ENCODE data around the gene GABBR2. TPM values are rescaled to one million over a fixed set of nuclear protein-coding genes. Genes with fewer than 3 reads are reported as not detected.

The GABBR2 gene
- total and polyA plus RNA-seq, 8 donors: 0.41 to 2.3 (median 0.79) TPM

- H3K4me3 ChIP-seq: no peak overlapping the region
- H3K27ac ChIP-seq: no peak overlapping the region
- no peaks in the 10 kb centered on the region for H3K27me3 ChIP-seq
- no peak for DNase-seq
- no peak for ATAC-seq
- intact Hi-C loops (cut with DNase I): no loop called here
- TF ChIP-seq, protein P1, sequence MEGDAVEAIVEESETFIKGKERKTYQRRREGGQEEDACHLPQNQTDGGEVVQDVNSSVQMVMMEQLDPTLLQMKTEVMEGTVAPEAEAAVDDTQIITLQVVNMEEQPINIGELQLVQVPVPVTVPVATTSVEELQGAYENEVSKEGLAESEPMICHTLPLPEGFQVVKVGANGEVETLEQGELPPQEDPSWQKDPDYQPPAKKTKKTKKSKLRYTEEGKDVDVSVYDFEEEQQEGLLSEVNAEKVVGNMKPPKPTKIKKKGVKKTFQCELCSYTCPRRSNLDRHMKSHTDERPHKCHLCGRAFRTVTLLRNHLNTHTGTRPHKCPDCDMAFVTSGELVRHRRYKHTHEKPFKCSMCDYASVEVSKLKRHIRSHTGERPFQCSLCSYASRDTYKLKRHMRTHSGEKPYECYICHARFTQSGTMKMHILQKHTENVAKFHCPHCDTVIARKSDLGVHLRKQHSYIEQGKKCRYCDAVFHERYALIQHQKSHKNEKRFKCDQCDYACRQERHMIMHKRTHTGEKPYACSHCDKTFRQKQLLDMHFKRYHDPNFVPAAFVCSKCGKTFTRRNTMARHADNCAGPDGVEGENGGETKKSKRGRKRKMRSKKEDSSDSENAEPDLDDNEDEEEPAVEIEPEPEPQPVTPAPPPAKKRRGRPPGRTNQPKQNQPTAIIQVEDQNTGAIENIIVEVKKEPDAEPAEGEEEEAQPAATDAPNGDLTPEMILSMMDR (IDR thresholded peaks at IDR 0.05): no peak
- H3K4me1 ChIP-seq: no peaks in the 10 kb centered on the region
- no peaks in the 10 kb centered on the region for H3K36me3 ChIP-seq
- H3K9me3 ChIP-seq: no peaks in the 10 kb centered on the region
These were observed 101.6 kb downstream of the GABBR2 start for GRCh38 chr9:98607152-98607551.

DNA sequence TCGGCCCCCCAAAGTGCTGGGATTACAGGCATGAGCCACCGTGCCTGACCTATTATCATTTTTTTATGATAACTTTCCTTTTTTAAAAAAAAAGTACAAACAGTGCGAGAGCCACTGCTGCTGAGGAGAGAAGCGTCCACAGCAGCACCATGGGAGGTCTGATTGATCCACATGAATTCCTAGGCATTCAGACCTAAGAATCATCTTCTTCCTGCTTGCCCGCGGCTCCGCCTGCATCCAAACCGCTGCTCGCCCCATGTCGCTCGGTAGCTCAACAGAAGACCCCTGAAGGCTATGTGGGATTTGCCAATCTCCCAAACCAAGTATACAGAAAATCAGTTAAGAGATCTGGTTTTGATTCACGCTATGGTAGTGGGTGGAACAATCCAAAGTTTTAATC, 102.0 kb downstream of the GABBR2 start:
- Histone ChIP-seq H3K27me3 (no peaks in the 10 kb centered on the region), H3K4me3 (no peak overlapping the region), H3K27ac (no peak overlapping the region), H3K9me3 (no peaks in the 10 kb centered on the region), H3K4me1 (no peaks in the 10 kb centered on the region), H3K36me3 (no peaks in the 10 kb centered on the region)
- ATAC-seq (no peak), DNase-seq (no peak)
- TF ChIP-seq, protein P1 (IDR thresholded peaks at IDR 0.05): no peak
- intact Hi-C loops (cut with DNase I): no loop called here

DNA sequence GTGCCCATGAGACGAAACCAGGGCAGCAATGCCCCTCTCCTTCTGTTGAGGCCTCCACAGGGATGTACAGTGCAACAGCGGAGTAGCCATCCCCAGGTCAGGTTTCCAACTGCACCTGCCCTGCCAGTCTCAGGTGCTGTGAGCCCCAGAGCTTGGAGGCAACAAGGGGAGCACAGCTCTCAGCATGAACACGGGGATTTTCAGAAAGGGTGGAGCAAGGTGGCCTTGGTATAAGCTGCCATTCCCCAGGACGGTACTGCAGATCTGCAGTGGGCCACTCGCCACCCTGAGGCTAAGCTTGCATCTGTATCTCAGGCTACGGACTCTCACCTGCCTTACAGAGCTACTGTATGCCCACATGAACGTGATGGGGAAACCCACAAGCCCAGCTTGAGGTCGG, 103.6 kb downstream of the GABBR2 start:
- no peaks in the 10 kb centered on the region for H3K36me3 ChIP-seq
- DNase-seq (no peak), ATAC-seq (no peak)
- no peak overlapping the region for H3K27ac ChIP-seq
- intact Hi-C loops (cut with DNase I): no loop called here
- H3K9me3 ChIP-seq: no peaks in the 10 kb centered on the region
- no peaks in the 10 kb centered on the region for H3K27me3 ChIP-seq
- H3K4me3 ChIP-seq: no peak overlapping the region
- no peaks in the 10 kb centered on the region for H3K4me1 ChIP-seq
- TF ChIP-seq, protein P1 (IDR thresholded peaks at IDR 0.05): no peak

GRCh38 chr9:98603821-98604383, 104.8 kb downstream of the GABBR2 start:
- no peak overlapping the region for H3K4me3 ChIP-seq
- H3K9me3 ChIP-seq: no peaks in the 10 kb centered on the region
- H3K27ac ChIP-seq: no peak overlapping the region
- TF ChIP-seq, protein P1 (IDR thresholded peaks at IDR 0.05): no peak
- H3K27me3 ChIP-seq: no peaks in the 10 kb centered on the region
- DNase-seq: no peak
- no peaks in the 10 kb centered on the region for H3K36me3 ChIP-seq
- no peaks in the 10 kb centered on the region for H3K4me1 ChIP-seq
- intact Hi-C loops (cut with DNase I): no loop called here
- ATAC-seq: no peak

GRCh38 chr9:98602839-98603500, 105.8 kb downstream of the GABBR2 start:
- TF ChIP-seq, protein P1 (IDR thresholded peaks at IDR 0.05): no peak
- Histone ChIP-seq H3K4me1 (no peaks in the 10 kb centered on the region), H3K36me3 (no peaks in the 10 kb centered on the region), H3K9me3 (no peaks in the 10 kb centered on the region), H3K27me3 (no peaks in the 10 kb centered on the region), H3K4me3 (no peak overlapping the region), H3K27ac (no peak overlapping the region)
- no peak for ATAC-seq
- no peak for DNase-seq
- intact Hi-C loops (cut with DNase I): no loop called here

Data from left lung (tissue), 10 donors.